Right hindlimb (tissue), 1 donor: ENCODE measurements around the gene PCSK2.
A peak's percentile ranks its signal among the peaks of the same experiment; 100 is the strongest.

ENCODE experiments used
- DNase-seq: peaks from one replicate; pipeline ENCODE4 v3.0.0-alpha.2; 2018

The PCSK2 gene

GRCh38 chr20:17273717-17274116, 46.9 kb downstream of the PCSK2 start:
- DNase-seq: no peak

GRCh38 chr20:17276101-17276500, 49.3 kb downstream of the PCSK2 start:
- no peak for DNase-seq

GRCh38 chr20:17281478-17281877, 54.6 kb downstream of the PCSK2 start:
- no peak for DNase-seq

GRCh38 chr20:17282501-17282900, 55.7 kb downstream of the PCSK2 start:
- no peak for DNase-seq

- DNase-seq: no peak
Measured at GRCh38 chr20:17287503-17287902, 60.7 kb downstream of the PCSK2 start.

- DNase-seq: no peak
Measured at GRCh38 chr20:17287998-17288397, 61.2 kb downstream of the PCSK2 start.

- DNase-seq: no peak
Measured at GRCh38 chr20:17295151-17295726, 68.4 kb downstream of the PCSK2 start.

- DNase-seq: no peak
Measured at GRCh38 chr20:17295991-17296390, 69.2 kb downstream of the PCSK2 start.

- DNase-seq: no peak
Measured at GRCh38 chr20:17298171-17298570, 71.3 kb downstream of the PCSK2 start.

GRCh38 chr20:17298751-17299150, 71.9 kb downstream of the PCSK2 start:
- DNase-seq: no peak

GRCh38 chr20:17300113-17300512, 73.3 kb downstream of the PCSK2 start:
- no peak for DNase-seq

- DNase-seq: no peak
Measured at GRCh38 chr20:17304774-17305173, 77.9 kb downstream of the PCSK2 start.

- no peak for DNase-seq
Measured at GRCh38 chr20:17306427-17306826, 79.6 kb downstream of the PCSK2 start.

GRCh38 chr20:17314264-17314663, 87.4 kb downstream of the PCSK2 start:
- no peak for DNase-seq

GRCh38 chr20:17315407-17316231, 88.8 kb downstream of the PCSK2 start:
- no peak for DNase-seq

- DNase-seq: no peak
Measured at GRCh38 chr20:17316316-17317038, 89.6 kb downstream of the PCSK2 start.

- DNase-seq: no peak
Measured at GRCh38 chr20:17317341-17317740, 90.5 kb downstream of the PCSK2 start.

- DNase-seq: no peak
Measured at GRCh38 chr20:17320456-17320855, 93.6 kb downstream of the PCSK2 start.

GRCh38 chr20:17326096-17326495, 99.3 kb downstream of the PCSK2 start:
- no peak for DNase-seq

GRCh38 chr20:17327185-17328148, 100.6 kb downstream of the PCSK2 start:
- DNase-seq: peak; percentile 26

- DNase-seq: no peak
Measured at GRCh38 chr20:17334932-17335331, 108.1 kb downstream of the PCSK2 start.

GRCh38 chr20:17339000-17339399, 112.2 kb downstream of the PCSK2 start:
- DNase-seq: no peak

GRCh38 chr20:17343091-17343490, 116.3 kb downstream of the PCSK2 start:
- no peak for DNase-seq
